Aorta (tissue), 5 donors: Measurements from ENCODE around the gene EP300. TPM values are rescaled to one million over a fixed set of nuclear protein-coding genes. Genes with fewer than 3 reads are reported as not detected.
"Not testable (repeated sequence)": the region's sequence is repeated elsewhere in the genome, so short reads cannot be mapped to it uniquely, and the experiment has no call there.

Experiments used
- ATAC-seq: fragments of 200-7000 bp; cut with Tn5 transposase; one replicate; pipeline ENCODE4 v1.9.1; 2022; ENCODE audit warnings: moderate library complexity; ENCODE audit not compliant: low FRiP score
- DNase-seq, 2 donors: peaks; one replicate each; pipeline ENCODE4 v3.0.0-alpha.2; 2020
- H3K27ac ChIP-seq, 2 donors: one replicate each; pipeline ENCODE4 v1.5.1; 2013; ENCODE audit warnings: low read length in 2 of 2, mild to moderate bottlenecking in 2 of 2, moderate library complexity in 2 of 2, control low read depth in 1 of 2, inconsistent platforms in 1 of 2, low read depth in 1 of 2
- H3K27me3 ChIP-seq, 2 donors: one replicate each; pipeline ENCODE4 v1.6.1; 2013; ENCODE audit warnings: control low read depth in 1 of 2, low read length in 1 of 2, mild to moderate bottlenecking in 1 of 2, moderate library complexity in 1 of 2; ENCODE audit not compliant: insufficient read depth in 2 of 2, control insufficient read depth in 1 of 2
- H3K36me3 ChIP-seq, 2 donors: one replicate each; pipeline ENCODE4 v1.6.1; 2013; ENCODE audit warnings: control low read depth in 1 of 2, low read length in 1 of 2, mild to moderate bottlenecking in 1 of 2; ENCODE audit not compliant: insufficient read depth in 2 of 2, control insufficient read depth in 1 of 2
- H3K4me1 ChIP-seq, 2 donors: one replicate each; pipeline ENCODE4 v1.6.1; 2013; ENCODE audit warnings: low read length in 2 of 2, control low read depth in 1 of 2, mild to moderate bottlenecking in 1 of 2, moderate library complexity in 1 of 2; ENCODE audit not compliant: insufficient read depth in 2 of 2, control insufficient read depth in 1 of 2
- H3K4me3 ChIP-seq, 2 donors: one replicate each; pipeline ENCODE4 v1.5.1; 2013; ENCODE audit warnings: low read length in 2 of 2, control low read depth in 1 of 2, mild to moderate bottlenecking in 1 of 2
- H3K9me3 ChIP-seq: one replicate; pipeline ENCODE4 v1.6.1; 2013; ENCODE audit warnings: mild to moderate bottlenecking, low read length; ENCODE audit not compliant: control insufficient read depth
- WGBS, 2 donors: extraction: QIAGEN DNeasy Blood & Tissue Kit; methylation state at CpG; one replicate each; pipeline ENCODE4 v1.1.7; 2013; 5-methylcytosine and 5-hydroxymethylcytosine counted together
- intact Hi-C, 2 donors: fragments of 100-400 bp; cut with DNase I; formaldehyde crosslinking; loops; one replicate each; pipeline versions ENCODE4 v1.14.2 to v1.15.0; 2022
- polyA plus RNA-seq, 2 donors: library from polyadenylated mRNA; stranded (reverse); fragments of 200-250 nt; gene quantifications; one replicate each; pipeline ENCODE4 v1.2.3, GENCODE V29; 2013
- total RNA-seq, 2 donors: library from RNA; stranded (reverse); fragmentation: NEBNext Ultra II Directional; extraction: Animal tissue kit (Norgen Biotek cat#: 25700); gene quantifications; one replicate each; pipeline ENCODE4 v1.2.1, GENCODE V29; 2021
- donor health status: healthy with polysubstance abuse.
- donor health status: Bipolar disorder and iron deficiency.
- donor health status: DM: no; HTN: no; CAD: no.
- donor health status: DM: no; HTN: no; CAD: no.
- donor health status: DM: yes; HTN: yes; CAD: no.

Gene EP300
- total and polyA plus RNA-seq, 4 donors = 4.9 to 89.5 (median 36.8) TPM

GRCh38 chr22:41052661-41053490 is 39.5 kb upstream of the EP300 start:
- H3K9me3 ChIP-seq = no peaks in the 10 kb centered on the region
- H3K4me1 ChIP-seq = no peaks in the 10 kb centered on the region
- DNase-seq (no peak), ATAC-seq (no peak)
- H3K27ac ChIP-seq = no peak overlapping the region
- H3K27me3 ChIP-seq = no peaks in the 10 kb centered on the region
- no peak overlapping the region for H3K4me3 ChIP-seq
- H3K36me3 ChIP-seq = no peaks in the 10 kb centered on the region
- intact Hi-C loops = no loop called here
- WGBS, 2 donors = 76 to 80% methylated on average over 8 of the region's 8 CpGs

- no peaks in the 10 kb centered on the region for H3K9me3 ChIP-seq
- no peaks in the 10 kb centered on the region for H3K36me3 ChIP-seq
- DNase-seq (no peak), ATAC-seq (no peak)
- no peak overlapping the region for H3K4me3 ChIP-seq
- no peaks in the 10 kb centered on the region for H3K27me3 ChIP-seq
- H3K4me1 ChIP-seq = no peaks in the 10 kb centered on the region
- H3K27ac ChIP-seq = no peak overlapping the region
- intact Hi-C loops = no loop called here
Observed at GRCh38 chr22:41057076-41057475, 35.3 kb upstream of the EP300 start.

- 70% methylated on average over 6 of the region's 6 CpGs for WGBS, 2 donors
- Histone ChIP-seq H3K4me1 (no peaks in the 10 kb centered on the region), H3K27me3 (no peaks in the 10 kb centered on the region), H3K4me3 (no peak overlapping the region), H3K27ac (no peak overlapping the region), H3K36me3 (no peaks in the 10 kb centered on the region), H3K9me3 (no peaks in the 10 kb centered on the region)
- intact Hi-C loops = no loop called here
- ATAC-seq (no peak), DNase-seq (no peak)
Observed at GRCh38 chr22:41062146-41062545, 30.2 kb upstream of the EP300 start.

GRCh38 chr22:41064326-41064725 is 28.1 kb upstream of the EP300 start:
- H3K4me3 ChIP-seq, H3K27ac ChIP-seq, DNase-seq, H3K4me1 ChIP-seq, intact Hi-C loops, H3K27me3 ChIP-seq, H3K9me3 ChIP-seq, H3K36me3 ChIP-seq, ATAC-seq: not testable (repeated sequence)
- WGBS, 2 donors = 96% methylated on average over 14 to 15 of the region's 15 CpGs

- intact Hi-C loops, H3K27me3 ChIP-seq, H3K4me3 ChIP-seq, DNase-seq, H3K4me1 ChIP-seq, H3K27ac ChIP-seq, H3K9me3 ChIP-seq, ATAC-seq, H3K36me3 ChIP-seq: not testable (repeated sequence)
- WGBS, 2 donors = 91 to 93% methylated on average over 8 of the region's 8 CpGs
Observed at GRCh38 chr22:41066341-41066740, 26.1 kb upstream of the EP300 start.

GRCh38 chr22:41067968-41068367 is 24.4 kb upstream of the EP300 start:
- H3K4me1 ChIP-seq, H3K4me3 ChIP-seq, ATAC-seq, intact Hi-C loops, H3K9me3 ChIP-seq, H3K36me3 ChIP-seq, H3K27ac ChIP-seq, DNase-seq, H3K27me3 ChIP-seq: not testable (repeated sequence)
- WGBS, 2 donors = 91 to 92% methylated on average over 10 of the region's 10 CpGs

- Histone ChIP-seq H3K36me3 (no peaks in the 10 kb centered on the region), H3K9me3 (no peaks in the 10 kb centered on the region), H3K27ac (no peak overlapping the region), H3K4me1 (no peaks in the 10 kb centered on the region), H3K27me3 (no peaks in the 10 kb centered on the region), H3K4me3 (no peak overlapping the region)
- DNase-seq (peak in 1 of 2 donors; percentile 2), ATAC-seq (no peak)
- intact Hi-C loops = no loop called here
- WGBS, 2 donors = 91 to 95% methylated on average over 14 of the region's 14 CpGs
Observed at GRCh38 chr22:41070665-41071331, 21.6 kb upstream of the EP300 start.

- Histone ChIP-seq H3K4me1 (no peaks in the 10 kb centered on the region), H3K4me3 (no peak overlapping the region), H3K27me3 (no peaks in the 10 kb centered on the region), H3K27ac (no peak overlapping the region), H3K9me3 (no peaks in the 10 kb centered on the region), H3K36me3 (no peaks in the 10 kb centered on the region)
- ATAC-seq = no peak
- 93 to 94% methylated on average over 11 of the region's 11 CpGs for WGBS, 2 donors
- intact Hi-C loops = no loop called here
- DNase-seq = peak in 1 of 2 donors; percentile 39
Observed at GRCh38 chr22:41074061-41074460, 18.3 kb upstream of the EP300 start.

- intact Hi-C loops = no loop called here
- Histone ChIP-seq H3K9me3 (no peaks in the 10 kb centered on the region), H3K36me3 (no peaks in the 10 kb centered on the region), H3K27me3 (no peaks in the 10 kb centered on the region), H3K4me1 (no peaks in the 10 kb centered on the region), H3K27ac (no peak overlapping the region), H3K4me3 (no peak overlapping the region)
- DNase-seq (peak in 1 of 2 donors; percentile 76), ATAC-seq (no peak)
- WGBS, 2 donors = 94 to 95% methylated on average over 22 of the region's 22 CpGs
Observed at GRCh38 chr22:41074466-41074865, 17.9 kb upstream of the EP300 start.
